Measurements from ENCODE around the gene CD58. TPM values are rescaled to one million over a fixed set of nuclear protein-coding genes. Genes with fewer than 3 reads are reported as not detected.

CD58 gene
- total and polyA plus RNA-seq, 9 of the 15 experiments (the other 6 are each of a cell fraction or from before 2014, with no cell fraction given): 18.1 to 113 (median 37.4) TPM

DNA sequence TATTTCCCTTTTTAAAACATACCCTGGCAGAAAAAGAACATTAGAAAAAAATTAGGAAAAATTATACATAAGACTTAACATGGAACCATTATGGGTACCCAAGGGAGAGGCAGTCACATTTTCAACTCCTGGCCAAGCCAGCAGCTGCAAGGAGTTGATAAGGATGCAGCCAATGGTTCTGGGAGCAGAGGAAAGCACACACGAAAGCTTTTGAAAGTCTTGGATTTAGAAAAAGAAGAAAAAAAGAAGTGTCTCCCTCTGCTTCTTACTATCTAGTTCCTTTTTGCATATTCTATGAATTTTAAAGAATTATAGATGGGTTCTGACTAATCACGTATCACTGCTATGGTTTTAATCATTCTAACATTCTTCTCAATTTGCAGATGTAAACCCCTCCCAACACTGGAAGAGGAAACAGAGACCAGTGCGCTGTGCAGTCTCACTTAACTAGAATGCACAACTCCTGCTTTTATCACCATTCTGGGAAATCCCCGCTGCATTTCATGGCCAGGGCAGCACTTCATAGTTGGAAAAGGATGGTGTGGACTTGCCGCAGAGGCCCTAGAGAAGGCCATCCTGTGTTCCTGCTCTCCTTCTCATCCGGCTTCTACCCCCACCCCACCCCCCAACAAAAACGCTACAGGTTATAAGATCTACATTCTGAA lies 2.7 kb upstream of the CD58 start (continued):
- 0 out of 2 replicates have a peak, but pooled peaks have one; percentile 37 for TF ChIP-seq AFF4 (CRISPR knock-in tag; IDR thresholded peaks at IDR 0.05)
- TF ChIP-seq RBFOX2 (IDR thresholded peaks at IDR 0.05; ENCODE audit: low read depth, low read length): no peak

DNA sequence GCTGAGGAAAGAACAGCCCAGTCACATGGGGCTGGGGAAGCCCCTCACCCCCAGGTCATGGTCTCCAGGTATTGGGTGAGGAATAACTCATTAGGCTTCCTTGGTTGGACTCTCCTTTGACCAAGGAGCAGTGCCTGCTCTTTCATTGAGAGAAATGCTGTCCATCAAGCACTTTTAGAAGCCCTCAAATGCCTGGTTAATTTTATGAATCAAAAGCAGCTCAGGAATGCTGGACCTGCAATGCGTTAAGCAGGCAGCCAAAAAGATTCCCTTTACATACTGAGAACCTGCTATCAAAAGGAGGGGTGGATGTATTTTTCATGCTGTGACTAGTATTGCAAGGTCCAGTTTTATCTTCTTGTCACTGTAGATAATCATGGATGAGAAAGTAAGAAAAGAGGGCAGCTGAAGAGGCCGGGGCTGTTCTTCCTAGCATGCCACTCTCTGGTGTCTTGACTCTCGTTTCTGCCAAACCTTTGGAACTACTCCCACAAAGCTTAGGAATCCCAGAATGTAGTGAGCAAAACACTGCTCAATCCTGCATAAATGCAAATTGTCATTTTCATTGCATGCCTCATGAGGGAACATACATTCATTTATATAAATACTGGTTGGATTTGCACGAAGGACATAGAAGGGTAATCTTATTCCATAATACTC lies 2.1 kb upstream of the CD58 start:
- peak overlapping the region in 1 of 2 experiments; percentile 17; a peak in 1 of 4 replicates for H3K9ac ChIP-seq (ENCODE audit: insufficient read depth in 1 of 2, low read depth in 2 of 2, low read length in 2 of 2)
- 7% methylated on average over 4 of the region's 4 CpGs for WGBS (ENCODE audit: insufficient coverage, low coverage, missing lambda C conversion rate)
- FAIRE-seq (no peak), ATAC-seq (no peak), DNase-seq (ENCODE audit: extremely low read depth in 1 of 4, low spot score in 3 of 4) (peak in 1 of 4 experiments; percentile 15)
- no peaks in the 10 kb centered on the region; the same call in 2 of the 3 replicates for H3K36me3 ChIP-seq (ENCODE audit: control insufficient read depth, insufficient read depth, low read length)
- intact Hi-C loops (cut with micrococcal nuclease) (loop anchor here (5.0 to 10.0 kb wide), 2 partner anchors 149 to 552 kb away; partner anchors contain the start of gene TRIM45), in situ Hi-C loops (cut with MboI) (no loop called here)
- no TSS peak for BruUV-seq (replicated peaks)
- H3K9me1 ChIP-seq (ENCODE audit: control insufficient read depth, insufficient read depth, low read length): no peaks in the 10 kb centered on the region
- no peak overlapping the region for H3K4me3 ChIP-seq
- ChIA-PET CTCF (ENCODE audit: low intra/inter-chr PET ratio) (interaction anchor here (0.6 to 1.7 kb wide), 4 partner anchors 24 to 434 kb away, joined by 3 to 6 read pairs (median 4); no protein-coding TSS in a partner anchor), POLR2A (interaction anchor here (0.7 to 1.3 kb wide), 11 partner anchors 9 to 484 kb away, joined by 3 to 5 read pairs (median 3); partner anchors contain the start of gene IGSF3)
- no peaks in the 10 kb centered on the region for H3K27me3 ChIP-seq (ENCODE audit: control insufficient read depth in 2 of 2, insufficient read depth in 2 of 2, low read length in 2 of 2)
- H3K4me2 ChIP-seq (ENCODE audit: insufficient read depth, low read length): peak overlapping the region; percentile 92
- peak overlapping the region; percentile 40 for H3K27ac ChIP-seq (ENCODE audit: extremely low read depth, low read depth, low read length)
- H3K9me3 ChIP-seq (replicated peaks; ENCODE audit: control insufficient read depth, insufficient read depth, low read depth, low read length): no peaks in the 10 kb centered on the region
- peaks cover 32% of the 10 kb centered on the region for H3K79me2 ChIP-seq (ENCODE audit: control insufficient read depth, insufficient read depth, low read length)
- peaks cover 45 to 50% of the 10 kb centered on the region in 2 experiments for H3K4me1 ChIP-seq (replicated peaks in 1 of 2; ENCODE audit: control insufficient read depth in 2 of 2, insufficient read depth in 2 of 2, low read length in 2 of 2)
- peak overlapping the region; percentile 5; the same call in 1 of the 2 replicates for H2AFZ ChIP-seq (ENCODE audit: low read depth, low read length)
- H4K20me1 ChIP-seq (replicated peaks; ENCODE audit: control insufficient read depth, insufficient read depth, low read length): peaks cover 18% of the 10 kb centered on the region; the same call in 1 of the 2 replicates
- TF ChIP-seq FOXJ2 (tag; IDR thresholded peaks at IDR 0.05): no peak
- no peak for TF ChIP-seq HCFC1 (IDR thresholded peaks at IDR 0.05; ENCODE audit: low read depth, low read length)
- 0 out of 2 replicates have a peak, but pooled peaks have one; percentile 37 for TF ChIP-seq ZNF76 (CRISPR knock-in tag; IDR thresholded peaks at IDR 0.05; ENCODE audit: borderline replicate concordance)
- TF ChIP-seq POLR2A (conservative IDR thresholded peaks at IDR 0.05): no peak
- no peak for TF ChIP-seq ERF (CRISPR knock-in tag; IDR thresholded peaks at IDR 0.05)
- no peak for TF ChIP-seq U2AF1 (optimal IDR thresholded peaks at IDR 0.05; ENCODE audit: low read depth, low read length)
- no peak for TF ChIP-seq POLR2H (tag; IDR thresholded peaks at IDR 0.05; ENCODE audit: low read depth)
- TF ChIP-seq ZNF57 (CRISPR knock-in tag; IDR thresholded peaks at IDR 0.05): no peak
